ENCODE measurements around the gene TNFRSF13B.

The TNFRSF13B gene

GRCh38 chr17:16991349-16992009 is 19.6 kb upstream of the TNFRSF13B start:
- Histone ChIP-seq H3K79me1 (replicated peaks; ENCODE audit: low read length, poor library complexity, severe bottlenecking) (no peaks in the 10 kb centered on the region), H3K27me3 (ENCODE audit: control insufficient read depth in 1 of 2, insufficient read depth in 1 of 2, low read length in 2 of 2) (no peaks in the 10 kb centered on the region), H3K14ac (ENCODE audit: low read length in 2 of 2) (no peak overlapping the region), H3K4me3 (ENCODE audit: insufficient read depth in 1 of 2, low read depth in 1 of 2, low read length in 2 of 2) (no peak overlapping the region), H2BK12ac (ENCODE audit: low read length in 2 of 2) (no peak overlapping the region), H3K9me3 (ENCODE audit: control insufficient read depth, low read length) (no peaks in the 10 kb centered on the region), H3K4me1 (ENCODE audit: control insufficient read depth, insufficient read depth, low read depth, low read length) (peaks cover 23% of the 10 kb centered on the region), H2BK5ac (ENCODE audit: low read depth, low read length, poor library complexity, severe bottlenecking) (no peak overlapping the region), H3K27ac (ENCODE audit: low read length, poor library complexity, severe bottlenecking) (no peak overlapping the region), H2BK120ac (ENCODE audit: low read depth, low read length) (no peak overlapping the region), H2BK15ac (ENCODE audit: low read depth, poor library complexity, severe bottlenecking) (no peak overlapping the region), H3K23ac (ENCODE audit: low read length in 2 of 2) (no peak overlapping the region), H2AK5ac (ENCODE audit: low read length, severe bottlenecking) (no peak overlapping the region), H3K4ac (ENCODE audit: low read depth in 1 of 2, low read length in 2 of 2) (no peak overlapping the region), H2AFZ (ENCODE audit: low read depth, low read length) (no peak overlapping the region), H4K8ac (ENCODE audit: low read length) (peak overlapping the region; percentile 16), H3K36me3 (ENCODE audit: control insufficient read depth in 1 of 2, insufficient read depth in 2 of 2, low read depth in 1 of 2, low read length in 2 of 2) (no peaks in the 10 kb centered on the region), H3K4me2 (ENCODE audit: low read length, poor library complexity, severe bottlenecking) (no peak overlapping the region), H4K91ac (ENCODE audit: low read length) (peak overlapping the region; percentile 53), H3K9ac (ENCODE audit: low read length) (no peak overlapping the region), H3K18ac (ENCODE audit: low read depth in 1 of 2, low read length in 2 of 2) (peak overlapping the region in 1 of 2 experiments; percentile 48)
- WGBS, result 22% methylated on average over 16 of the region's 16 CpGs
- DNase-seq, result peak; percentile 73

GRCh38 chr17:16989953-16990860 is 18.3 kb upstream of the TNFRSF13B start:
- Histone ChIP-seq H3K79me1 (replicated peaks; ENCODE audit: low read length, poor library complexity, severe bottlenecking) (no peaks in the 10 kb centered on the region), H2BK5ac (ENCODE audit: low read depth, low read length, poor library complexity, severe bottlenecking) (no peak overlapping the region), H4K8ac (ENCODE audit: low read length) (peak overlapping the region; percentile 49), H3K23ac (ENCODE audit: low read length in 2 of 2) (no peak overlapping the region), H2AFZ (ENCODE audit: low read depth, low read length) (no peak overlapping the region), H3K4me2 (ENCODE audit: low read length, poor library complexity, severe bottlenecking) (no peak overlapping the region), H2BK12ac (ENCODE audit: low read length in 2 of 2) (peak overlapping the region; percentile 48 to 71), H2AK5ac (ENCODE audit: low read length, severe bottlenecking) (no peak overlapping the region), H3K18ac (ENCODE audit: low read depth in 1 of 2, low read length in 2 of 2) (peak overlapping the region in 1 of 2 experiments; percentile 48), H3K4me3 (ENCODE audit: insufficient read depth in 1 of 2, low read depth in 1 of 2, low read length in 2 of 2) (no peak overlapping the region), H3K27ac (ENCODE audit: low read length, poor library complexity, severe bottlenecking) (no peak overlapping the region), H3K9me3 (ENCODE audit: control insufficient read depth, low read length) (no peaks in the 10 kb centered on the region), H3K4ac (ENCODE audit: low read depth in 1 of 2, low read length in 2 of 2) (peak overlapping the region in 1 of 2 experiments; percentile 59), H2BK15ac (ENCODE audit: low read depth, poor library complexity, severe bottlenecking) (peak overlapping the region; percentile 71), H4K91ac (ENCODE audit: low read length) (no peak overlapping the region), H3K36me3 (ENCODE audit: control insufficient read depth in 1 of 2, insufficient read depth in 2 of 2, low read depth in 1 of 2, low read length in 2 of 2) (no peaks in the 10 kb centered on the region), H2BK120ac (ENCODE audit: low read depth, low read length) (no peak overlapping the region), H3K9ac (ENCODE audit: low read length) (no peak overlapping the region), H3K4me1 (ENCODE audit: control insufficient read depth, insufficient read depth, low read depth, low read length) (peaks cover 25% of the 10 kb centered on the region), H3K27me3 (ENCODE audit: control insufficient read depth in 1 of 2, insufficient read depth in 1 of 2, low read length in 2 of 2) (no peaks in the 10 kb centered on the region), H3K14ac (ENCODE audit: low read length in 2 of 2) (peak overlapping the region in 1 of 2 experiments; percentile 41)
- WGBS, result 91% methylated on average over 11 of the region's 11 CpGs
- DNase-seq, result peak; percentile 60

DNA sequence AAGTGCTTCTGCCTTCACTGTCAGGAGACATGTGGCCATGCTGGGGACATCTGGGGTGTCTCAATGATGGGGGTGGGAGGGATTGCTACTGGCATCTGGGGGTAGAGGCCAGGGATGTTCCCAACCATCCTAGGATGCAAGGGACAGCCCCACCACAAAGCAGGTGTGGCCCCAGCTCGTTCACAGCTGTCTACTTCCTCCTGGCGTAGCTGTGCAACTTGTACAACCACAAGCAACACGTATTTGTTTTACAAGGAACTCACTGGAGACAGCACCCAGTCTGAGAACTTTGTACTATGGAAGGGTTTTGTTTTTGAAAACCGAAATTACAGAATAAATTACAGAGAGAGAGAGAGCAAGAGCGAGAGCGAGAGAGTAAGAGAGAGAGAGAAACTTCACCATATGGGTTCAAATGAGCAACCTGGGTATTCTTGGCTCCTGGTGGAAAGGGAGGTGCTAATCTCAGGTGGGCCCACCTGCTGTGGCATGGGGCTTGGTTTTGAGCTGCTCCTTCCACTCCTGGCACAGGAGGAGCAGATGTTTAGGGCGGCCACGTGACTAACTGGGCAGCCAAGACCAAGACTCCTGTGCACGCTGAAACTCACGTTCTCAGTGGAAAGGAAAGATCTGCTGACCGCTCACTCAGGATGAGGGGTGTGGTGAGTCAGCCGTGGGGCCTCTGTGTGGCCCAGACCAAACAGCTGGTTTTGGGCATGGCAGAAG is 17.5 kb upstream of the TNFRSF13B start:
- Histone ChIP-seq H3K4me2 (ENCODE audit: low read length, poor library complexity, severe bottlenecking) (no peak overlapping the region), H2AFZ (ENCODE audit: low read depth, low read length) (no peak overlapping the region), H3K23ac (ENCODE audit: low read length in 2 of 2) (no peak overlapping the region), H4K91ac (ENCODE audit: low read length) (peak overlapping the region; percentile 19), H3K27ac (ENCODE audit: low read length, poor library complexity, severe bottlenecking) (no peak overlapping the region), H2BK120ac (ENCODE audit: low read depth, low read length) (no peak overlapping the region), H3K18ac (ENCODE audit: low read depth in 1 of 2, low read length in 2 of 2) (no peak overlapping the region), H3K9me3 (ENCODE audit: control insufficient read depth, low read length) (no peaks in the 10 kb centered on the region), H3K27me3 (ENCODE audit: control insufficient read depth in 1 of 2, insufficient read depth in 1 of 2, low read length in 2 of 2) (no peaks in the 10 kb centered on the region), H3K36me3 (ENCODE audit: control insufficient read depth in 1 of 2, insufficient read depth in 2 of 2, low read depth in 1 of 2, low read length in 2 of 2) (no peaks in the 10 kb centered on the region), H2AK5ac (ENCODE audit: low read length, severe bottlenecking) (no peak overlapping the region), H3K4me1 (ENCODE audit: control insufficient read depth, insufficient read depth, low read depth, low read length) (peaks cover 25% of the 10 kb centered on the region), H2BK15ac (ENCODE audit: low read depth, poor library complexity, severe bottlenecking) (peak overlapping the region; percentile 71), H3K14ac (ENCODE audit: low read length in 2 of 2) (no peak overlapping the region), H3K79me1 (replicated peaks; ENCODE audit: low read length, poor library complexity, severe bottlenecking) (no peaks in the 10 kb centered on the region), H3K4ac (ENCODE audit: low read depth in 1 of 2, low read length in 2 of 2) (no peak overlapping the region), H2BK12ac (ENCODE audit: low read length in 2 of 2) (no peak overlapping the region), H3K9ac (ENCODE audit: low read length) (no peak overlapping the region), H3K4me3 (ENCODE audit: insufficient read depth in 1 of 2, low read depth in 1 of 2, low read length in 2 of 2) (no peak overlapping the region), H4K8ac (ENCODE audit: low read length) (no peak overlapping the region), H2BK5ac (ENCODE audit: low read depth, low read length, poor library complexity, severe bottlenecking) (no peak overlapping the region)
- 85% methylated on average over 12 of the region's 12 CpGs for whole genome bisulfite sequencing
- no peak for DNase-seq

Data from mesenchymal stem cell (in vitro differentiated cells and primary cell).